Spleen (tissue), 7 donors: Measurements from ENCODE around the gene MPIG6B.

Experiments used
- POLR2A ChIP-seq, 3 donors: fragments of 450-650 bp; IDR thresholded peaks; one replicate each; pipeline ENCODE4 v1.5.1; 2017; ENCODE audit warnings: antibody characterized with exemption in 3 of 3, mild to moderate bottlenecking in 1 of 3
- POLR2AphosphoS5 ChIP-seq, 3 donors: sonication (generic); formaldehyde crosslinking; IDR thresholded peaks; one replicate each; pipeline ENCODE4 v1.5.1; 2017; ENCODE audit warnings: antibody characterized with exemption in 3 of 3
- TF ChIP-seq, protein P1 (sequence below), 11 experiments: fragments of 200-600 bp in 7 of 11; fragments of 450-650 bp in 4 of 11; sonication (generic) in 4 of 11; IDR thresholded peaks in 8 of 11; conservative IDR thresholded peaks in 3 of 11; 1 replicate in 7 of 11; 2 replicates in 4 of 11; pipeline versions ENCODE4 v1.4.0 to v1.8.0; 2016 to 2021; ENCODE audit warnings: antibody characterized with exemption in 11 of 11, inconsistent platforms in 4 of 11, mild to moderate bottlenecking in 1 of 11
- donor health status: DM: no; HTN: no; CAD: no; lungs with moderate emphysema.
- donor health status: DM: no; HTN: no; CAD: no.
- donor health status: DM: no; HTN: no; CAD: no.

DNA sequence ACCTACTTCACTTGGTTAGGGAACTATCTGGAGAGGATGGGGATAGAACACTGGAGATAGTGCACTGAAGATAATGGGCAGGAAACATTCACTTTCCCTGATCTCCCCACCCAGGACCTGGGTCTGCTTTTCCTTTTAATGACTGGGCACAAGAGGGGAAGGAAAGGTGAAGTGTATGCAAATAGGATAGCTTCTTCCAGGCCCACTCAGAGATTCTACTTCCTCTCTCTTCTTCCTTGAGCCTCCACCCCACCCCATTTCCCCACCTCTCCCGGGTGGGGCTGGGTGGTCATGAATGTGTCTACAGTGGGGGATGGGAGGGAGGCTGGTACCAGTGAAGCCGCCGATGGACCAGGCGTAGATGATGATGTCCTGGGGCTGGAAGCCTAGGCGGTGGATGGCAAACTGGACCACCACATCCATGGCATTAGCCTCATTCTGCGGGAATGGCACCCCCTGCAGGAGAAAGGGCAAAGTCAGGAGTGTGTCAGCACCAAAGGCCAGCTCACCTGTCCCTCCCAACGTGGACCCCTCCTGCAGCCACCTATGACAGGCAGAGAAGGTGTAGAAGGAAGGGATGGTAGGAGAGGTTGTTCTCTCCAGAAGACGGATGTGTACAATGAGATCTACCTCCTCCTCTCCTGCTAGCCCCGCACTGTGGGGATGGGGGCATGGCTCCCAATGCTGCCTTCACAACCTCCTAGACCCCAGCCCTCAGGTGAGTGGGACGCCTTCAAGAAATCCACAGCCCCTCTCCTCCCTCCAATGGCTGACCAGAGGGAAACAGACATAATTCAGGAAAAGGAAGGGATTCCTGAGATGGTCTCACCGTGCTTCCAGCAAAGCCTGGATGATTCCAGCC is 33.7 kb upstream of the MPIG6B start:
- TF ChIP-seq POLR2A (IDR thresholded peaks at IDR 0.05) (no peak), POLR2AphosphoS5 (IDR thresholded peaks at IDR 0.05) (peak in 2 of 3 donors; percentile 25 to 29)
- TF ChIP-seq, protein P1, sequence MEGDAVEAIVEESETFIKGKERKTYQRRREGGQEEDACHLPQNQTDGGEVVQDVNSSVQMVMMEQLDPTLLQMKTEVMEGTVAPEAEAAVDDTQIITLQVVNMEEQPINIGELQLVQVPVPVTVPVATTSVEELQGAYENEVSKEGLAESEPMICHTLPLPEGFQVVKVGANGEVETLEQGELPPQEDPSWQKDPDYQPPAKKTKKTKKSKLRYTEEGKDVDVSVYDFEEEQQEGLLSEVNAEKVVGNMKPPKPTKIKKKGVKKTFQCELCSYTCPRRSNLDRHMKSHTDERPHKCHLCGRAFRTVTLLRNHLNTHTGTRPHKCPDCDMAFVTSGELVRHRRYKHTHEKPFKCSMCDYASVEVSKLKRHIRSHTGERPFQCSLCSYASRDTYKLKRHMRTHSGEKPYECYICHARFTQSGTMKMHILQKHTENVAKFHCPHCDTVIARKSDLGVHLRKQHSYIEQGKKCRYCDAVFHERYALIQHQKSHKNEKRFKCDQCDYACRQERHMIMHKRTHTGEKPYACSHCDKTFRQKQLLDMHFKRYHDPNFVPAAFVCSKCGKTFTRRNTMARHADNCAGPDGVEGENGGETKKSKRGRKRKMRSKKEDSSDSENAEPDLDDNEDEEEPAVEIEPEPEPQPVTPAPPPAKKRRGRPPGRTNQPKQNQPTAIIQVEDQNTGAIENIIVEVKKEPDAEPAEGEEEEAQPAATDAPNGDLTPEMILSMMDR (IDR thresholded peaks at IDR 0.05 in 8 of 11, conservative IDR thresholded peaks at IDR 0.05 in 3 of 11) = peak in 3 of 11 experiments; percentile 5 to 42 (median 13)
